GM23248 (cell line): ENCODE results near the gene SLC29A1. TPM values are rescaled to one million over a fixed set of nuclear protein-coding genes. Genes with fewer than 3 reads are reported as not detected.
A peak's percentile ranks its signal among the peaks of the same experiment; 100 is the strongest.

ENCODE experiments used
- DNase-seq: peaks from one replicate; pipeline ENCODE4 v3.0.0-alpha.2; 2015
- H2AFZ ChIP-seq: fragments of 200-600 bp; sonication (generic); 2 replicates; pipeline ENCODE4 v1.6.1; 2016; ENCODE audit warnings: antibody characterized with exemption
- H3F3A ChIP-seq: fragments of 200-600 bp; sonication (generic); 2 replicates; pipeline ENCODE4 v1.6.1; 2016; ENCODE audit warnings: mild to moderate bottlenecking, antibody characterized with exemption, mixed run types; ENCODE audit not compliant: insufficient read depth
- H3K27ac ChIP-seq: fragments of 200-600 bp; sonication (generic); 2 replicates; pipeline ENCODE4 v1.5.1; 2016; ENCODE audit warnings: mild to moderate bottlenecking
- H3K27me3 ChIP-seq: fragments of 200-600 bp; sonication (generic); replicated peaks from 2 replicates; pipeline ENCODE4 v1.6.1; 2016; ENCODE audit warnings: mild to moderate bottlenecking; ENCODE audit not compliant: insufficient read depth
- H3K36me3 ChIP-seq: fragments of 200-600 bp; sonication (generic); 2 replicates; pipeline ENCODE4 v1.6.1; 2016; ENCODE audit warnings: low read depth, mild to moderate bottlenecking
- H3K4me1 ChIP-seq: fragments of 200-600 bp; sonication (generic); 2 replicates; pipeline ENCODE4 v1.6.1; 2016; ENCODE audit warnings: mild to moderate bottlenecking; ENCODE audit not compliant: insufficient read depth
- H3K4me2 ChIP-seq: fragments of 200-600 bp; sonication (generic); one replicate; pipeline ENCODE4 v1.6.1; 2016; ENCODE audit warnings: mild to moderate bottlenecking; ENCODE audit not compliant: unreplicated experiment
- H3K4me3 ChIP-seq: fragments of 200-600 bp; sonication (generic); 2 replicates; pipeline ENCODE4 v1.5.1; 2016; ENCODE audit warnings: mild to moderate bottlenecking
- H3K79me2 ChIP-seq: fragments of 200-600 bp; sonication (generic); 2 replicates; pipeline ENCODE4 v1.6.1; 2016; ENCODE audit warnings: mild to moderate bottlenecking; ENCODE audit not compliant: insufficient read depth
- H3K9ac ChIP-seq: fragments of 200-600 bp; sonication (generic); 2 replicates; pipeline ENCODE4 v1.6.1; 2016; ENCODE audit warnings: mild to moderate bottlenecking
- H3K9me2 ChIP-seq: fragments of 200-600 bp; sonication (generic); 2 replicates; pipeline ENCODE4 v1.6.1; 2016; ENCODE audit warnings: mixed run types, mild to moderate bottlenecking, moderate library complexity; ENCODE audit not compliant: insufficient read depth
- H3K9me3 ChIP-seq: fragments of 200-600 bp; sonication (generic); one replicate; pipeline ENCODE4 v1.6.1; 2017; ENCODE audit warnings: low read depth
- H4K20me1 ChIP-seq: fragments of 200-600 bp; sonication (generic); 2 replicates; pipeline ENCODE4 v1.6.0; 2016; ENCODE audit not compliant: insufficient read depth
- EZH2 ChIP-seq: fragments of 200-600 bp; sonication (generic); IDR thresholded peaks from 2 replicates; pipeline ENCODE4 v1.6.1; 2018; ENCODE audit warnings: antibody characterized with exemption, mild to moderate bottlenecking; ENCODE audit not compliant: insufficient read depth, poor library complexity, severe bottlenecking
- EZH2phosphoT487 ChIP-seq: fragments of 200-600 bp; sonication (generic); IDR thresholded peaks from 2 replicates; pipeline ENCODE4 v1.6.1; 2018; ENCODE audit warnings: antibody characterized with exemption, moderate library complexity, mild to moderate bottlenecking, low read depth; ENCODE audit not compliant: insufficient read depth
- WGBS, 2 experiments: methylation state at CpG; one replicate each; pipeline ENCODE4 v1.1.6; 2015 to 2017; ENCODE audit warnings: low lambda C conversion rate in 2 of 2, low coverage in 1 of 2; ENCODE audit errors: missing lambda C conversion rate in 2 of 2; 5-methylcytosine and 5-hydroxymethylcytosine counted together
- in situ Hi-C: fragments of 300-500 bp; cut with MboI; formaldehyde crosslinking; loops from 2 replicates; pipeline ENCODE4 v1.15.0; 2020
- microRNA counts: library from miRNA; unstranded; fragments of <30 nt; microRNA quantifications from one replicate; lab custom pipeline; 2016
- polyA plus RNA-seq: library from polyadenylated mRNA; unstranded; fragments of >200 nt; fragmentation: Nextera tagmentation; extraction: Ambion mirVana; gene quantifications from 2 replicates; pipeline ENCODE4 v1.2.1, GENCODE V29; 2016
- small RNA-seq: library from RNA; depleted of rRNA; stranded (forward); fragments of <200 nt; gene quantifications from one replicate; pipeline ENCODE3, GENCODE V24; 2014; ENCODE audit warnings: low read depth, low replicate concordance
- total RNA-seq: library from RNA; depleted of rRNA; stranded (reverse); fragments of >200 nt; shearing (Covaris generic); gene quantifications from 2 replicates; pipeline ENCODE4 v1.2.3, GENCODE V29; 2014; rRNA removed

The SLC29A1 gene
- total and polyA plus RNA-seq, 2 experiments from 2014 or later: 12.2 to 18.4 TPM

GRCh38 chr6:44278774-44279697 is 55.6 kb downstream of the SLC29A1 start:
- Histone ChIP-seq H3K27me3 (peaks cover 23% of the 10 kb centered on the region), H4K20me1 (no peaks in the 10 kb centered on the region), H3K4me2 (no peak overlapping the region), H3K36me3 (no peaks in the 10 kb centered on the region), H3K9ac (no peak overlapping the region), H3K4me1 (no peaks in the 10 kb centered on the region), H3K27ac (no peak overlapping the region), H3K4me3 (no peak overlapping the region), H3F3A (no peaks in the 10 kb centered on the region), H3K9me2 (no peaks in the 10 kb centered on the region), H3K79me2 (no peaks in the 10 kb centered on the region), H3K9me3 (no peaks in the 10 kb centered on the region), H2AFZ (no peak overlapping the region)
- WGBS, 2 experiments: 76 to 77% methylated on average over 9 of the region's 9 CpGs
- peak; percentile 20 for DNase-seq
- in situ Hi-C loops: no loop called here
- TF ChIP-seq EZH2phosphoT487 (no peak), EZH2 (no peak)

MicroRNAs within 50 kb of the gene (microRNA counts, 767-probe panel; counts per million panel counts)
- microRNA hsa-miR-4647 (lab: Ali Mortazavi, UCI): 447 counts per million, percentile 86 among the panel's probes with 10 or more counts

Small RNA genes within 50 kb of the gene (small RNA-seq; reads per million reads assigned to genes)
- gene RN7SL811P: not detected

Other genes starting within 250 kb of the SLC29A1 start
- gene MRPL14, start 96.1 kb upstream of the SLC29A1 start, total RNA-seq: 47.6 and 64.7 TPM in 2 replicates
- 91.2 and 98.0 TPM in 2 replicates for gene MRPL14, start 96.1 kb upstream of the SLC29A1 start, polyA plus RNA-seq
- 29.0 and 43.2 TPM in 2 replicates for gene TMEM63B, start 96.0 kb upstream of the SLC29A1 start, total RNA-seq
- gene TMEM63B, start 96.0 kb upstream of the SLC29A1 start, polyA plus RNA-seq: 14.1 and 14.3 TPM in 2 replicates
- under 0.01 TPM in 1 of 2 replicates, not detected in the other for gene CAPN11, start 64.8 kb upstream of the SLC29A1 start, total RNA-seq
- gene CAPN11, start 64.8 kb upstream of the SLC29A1 start, polyA plus RNA-seq: not detected in 2 replicates
- gene MYMX, start 6.7 kb upstream of the SLC29A1 start, total RNA-seq: not detected in 2 replicates
- gene MYMX, start 6.7 kb upstream of the SLC29A1 start, polyA plus RNA-seq: not detected in 2 replicates
- gene HSP90AB1, start 23.5 kb downstream of the SLC29A1 start, total RNA-seq: 686 and 732 TPM in 2 replicates
- 392 and 395 TPM in 2 replicates for gene HSP90AB1, start 23.5 kb downstream of the SLC29A1 start, polyA plus RNA-seq
- 106 and 114 TPM in 2 replicates for gene SLC35B2, start 33.9 kb downstream of the SLC29A1 start, total RNA-seq
- 101 and 103 TPM in 2 replicates for gene SLC35B2, start 33.9 kb downstream of the SLC29A1 start, polyA plus RNA-seq
- gene NFKBIE, start 42.0 kb downstream of the SLC29A1 start, total RNA-seq: 2.3 and 6.3 TPM in 2 replicates
- gene NFKBIE, start 42.0 kb downstream of the SLC29A1 start, polyA plus RNA-seq: 3.5 and 4.5 TPM in 2 replicates
- gene TMEM151B, start 46.9 kb downstream of the SLC29A1 start, total RNA-seq: not detected in 2 replicates
- not detected in 2 replicates for gene TMEM151B, start 46.9 kb downstream of the SLC29A1 start, polyA plus RNA-seq
- 14.4 and 14.7 TPM in 2 replicates for gene AARS2, start 89.8 kb downstream of the SLC29A1 start, total RNA-seq
- 5.3 and 6.0 TPM in 2 replicates for gene AARS2, start 89.8 kb downstream of the SLC29A1 start, polyA plus RNA-seq
- gene SPATS1, start 119.1 kb downstream of the SLC29A1 start, total RNA-seq: not detected in 2 replicates
- gene SPATS1, start 119.1 kb downstream of the SLC29A1 start, polyA plus RNA-seq: not detected in 2 replicates
- gene CDC5L, start 164.1 kb downstream of the SLC29A1 start, total RNA-seq: 20.4 and 22.3 TPM in 2 replicates
- gene CDC5L, start 164.1 kb downstream of the SLC29A1 start, polyA plus RNA-seq: 15.3 and 15.9 TPM in 2 replicates